ENCODE data around the gene CERCAM.

DNA sequence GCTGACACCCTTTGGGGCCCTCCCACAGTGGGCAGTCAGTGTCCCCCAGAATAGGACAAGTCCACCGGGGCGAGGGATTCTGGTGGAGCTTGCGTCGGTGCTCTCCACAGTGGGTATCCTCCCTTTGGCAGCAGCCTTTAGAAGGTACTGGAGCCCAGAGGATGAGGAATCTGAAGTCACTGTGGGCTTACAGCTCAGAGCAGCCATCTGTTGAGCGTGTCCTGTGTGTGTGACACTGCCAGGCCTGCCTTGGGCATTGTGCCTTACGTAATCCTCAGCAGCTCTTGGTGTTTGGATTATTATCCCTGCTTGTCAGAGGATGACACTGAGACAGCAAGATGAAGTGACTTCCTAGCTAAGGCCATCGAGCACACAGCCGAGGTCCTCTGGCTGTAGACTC is 36.9 kb upstream of the CERCAM start:
- TF ChIP-seq, protein P1, sequence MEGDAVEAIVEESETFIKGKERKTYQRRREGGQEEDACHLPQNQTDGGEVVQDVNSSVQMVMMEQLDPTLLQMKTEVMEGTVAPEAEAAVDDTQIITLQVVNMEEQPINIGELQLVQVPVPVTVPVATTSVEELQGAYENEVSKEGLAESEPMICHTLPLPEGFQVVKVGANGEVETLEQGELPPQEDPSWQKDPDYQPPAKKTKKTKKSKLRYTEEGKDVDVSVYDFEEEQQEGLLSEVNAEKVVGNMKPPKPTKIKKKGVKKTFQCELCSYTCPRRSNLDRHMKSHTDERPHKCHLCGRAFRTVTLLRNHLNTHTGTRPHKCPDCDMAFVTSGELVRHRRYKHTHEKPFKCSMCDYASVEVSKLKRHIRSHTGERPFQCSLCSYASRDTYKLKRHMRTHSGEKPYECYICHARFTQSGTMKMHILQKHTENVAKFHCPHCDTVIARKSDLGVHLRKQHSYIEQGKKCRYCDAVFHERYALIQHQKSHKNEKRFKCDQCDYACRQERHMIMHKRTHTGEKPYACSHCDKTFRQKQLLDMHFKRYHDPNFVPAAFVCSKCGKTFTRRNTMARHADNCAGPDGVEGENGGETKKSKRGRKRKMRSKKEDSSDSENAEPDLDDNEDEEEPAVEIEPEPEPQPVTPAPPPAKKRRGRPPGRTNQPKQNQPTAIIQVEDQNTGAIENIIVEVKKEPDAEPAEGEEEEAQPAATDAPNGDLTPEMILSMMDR (IDR thresholded peaks at IDR 0.05), result no peak
- TF ChIP-seq POLR2A (IDR thresholded peaks at IDR 0.05), result no peak
